T-cell (primary cell): ENCODE results near the gene GTF2F1. TPM values are rescaled to one million over a fixed set of nuclear protein-coding genes. Genes with fewer than 3 reads are reported as not detected.

Experiments used
- ATAC-seq, 4 experiments: fragments of 200-7000 bp in 3 of 4; fragments of 150-1000 bp in 1 of 4; cut with Tn5 transposase; replicated peaks in 1 of 4; 1 replicate in 3 of 4; 2 replicates in 1 of 4; pipeline ENCODE4 v1.10.0; 2021; ENCODE audit warnings: moderate library complexity in 3 of 4, mild to moderate bottlenecking in 2 of 4, moderate number of reproducible peaks in 1 of 4
- CTCF ChIA-PET, 2 donors: fragments of 300-600 bp; sonication (Branson Sonifier 250); formaldehyde crosslinking; loops; one replicate each; lab custom pipeline; 2022; ENCODE audit warnings: antibody characterized with exemption in 2 of 2; lab: Charles Lee
- POLR2A ChIA-PET, 2 donors: fragments of 300-600 bp; sonication (Branson Sonifier 250); formaldehyde crosslinking; loops; one replicate each; lab custom pipeline; 2022; ENCODE audit warnings: antibody characterized with exemption in 2 of 2; lab: Charles Lee
- DNase-seq, 35 experiments: peaks; one replicate each; pipeline versions ENCODE4 v3.0.0 to v3.0.0-alpha.2; 2013 to 2023
- H3K27ac ChIP-seq: one replicate; pipeline ENCODE4 v1.5.1; 2013; ENCODE audit warnings: low read length
- H3K27me3 ChIP-seq, 2 experiments: replicated peaks in 1 of 2; 1 replicate in 1 of 2; 2 replicates in 1 of 2; pipeline versions ENCODE4 v1.6.1 to v1.7.0; 2013; ENCODE audit warnings: low read length in 1 of 2, mixed read lengths in 1 of 2; ENCODE audit not compliant: control insufficient read depth in 2 of 2, insufficient read depth in 2 of 2; ENCODE audit errors: extremely low read depth in 1 of 2
- H3K36me3 ChIP-seq, 2 donors: 1 replicate in 1 of 2; 2 replicates in 1 of 2; pipeline versions ENCODE4 v1.6.1 to v1.7.0; 2013; ENCODE audit warnings: low read length in 1 of 2; ENCODE audit not compliant: control insufficient read depth in 2 of 2, insufficient read depth in 1 of 2; ENCODE audit errors: extremely low read depth in 1 of 2
- H3K4me1 ChIP-seq, 2 experiments: 1 replicate in 1 of 2; 2 replicates in 1 of 2; pipeline versions ENCODE4 v1.6.1 to v1.7.0; 2013; ENCODE audit warnings: low read length in 2 of 2, mixed read lengths in 1 of 2; ENCODE audit not compliant: insufficient read depth in 2 of 2, control insufficient read depth in 1 of 2; ENCODE audit errors: extremely low read depth in 1 of 2
- H3K4me3 ChIP-seq, 2 donors: 1 replicate in 1 of 2; 2 replicates in 1 of 2; pipeline versions ENCODE4 v1.5.1 to v1.7.0; 2013; ENCODE audit warnings: mild to moderate bottlenecking in 2 of 2, low read length in 1 of 2, moderate library complexity in 1 of 2; ENCODE audit not compliant: control insufficient read depth in 1 of 2; ENCODE audit errors: extremely low read depth in 1 of 2
- H3K9me3 ChIP-seq: 2 replicates; pipeline ENCODE4 v1.7.0; 2013
- H3K27ac Mint-ChIP-seq, 2 donors: one replicate each; pipeline ENCODE4 v1.8.0; 2020 to 2021; ENCODE audit warnings: mild to moderate bottlenecking in 2 of 2, mixed read lengths in 2 of 2
- H3K27me3 Mint-ChIP-seq, 2 donors: one replicate each; pipeline ENCODE4 v1.8.0; 2021 to 2022; ENCODE audit warnings: mixed read lengths in 2 of 2
- H3K36me3 Mint-ChIP-seq: one replicate; pipeline ENCODE4 v1.8.0; 2021; ENCODE audit warnings: mixed read lengths
- H3K4me1 Mint-ChIP-seq, 3 donors: one replicate each; pipeline ENCODE4 v1.8.0; 2020 to 2022; ENCODE audit warnings: mixed read lengths in 3 of 3, mild to moderate bottlenecking in 1 of 3
- H3K4me3 Mint-ChIP-seq, 3 donors: one replicate each; pipeline ENCODE4 v1.8.0; 2020 to 2022; ENCODE audit warnings: mild to moderate bottlenecking in 3 of 3, mixed read lengths in 3 of 3, moderate library complexity in 3 of 3
- H3K9me3 Mint-ChIP-seq, 3 donors: one replicate each; pipeline ENCODE4 v1.8.0; 2020 to 2022; ENCODE audit warnings: mixed read lengths in 3 of 3
- WGBS: methylation state at CpG from one replicate; pipeline ENCODE4 v1.1.5; 2013; ENCODE audit warnings: missing lambda C conversion rate; ENCODE audit not compliant: insufficient coverage; 5-methylcytosine and 5-hydroxymethylcytosine counted together
- total RNA-seq, 35 experiments: library from RNA in 6 of 35; stranded (reverse) in 6 of 35; fragments of 120-200 nt in 1 of 35; gene quantifications; one replicate each; pipeline versions ENCODE4 v1.2.1 to v1.2.4 and lab custom pipeline; 2013 to 2026

The GTF2F1 gene
- total RNA-seq, 5 donors from 2014 or later (not counting 1 experiment from before 2014, with no cell fraction given): 52.6 to 63.1 (median 60.3) TPM

DNA sequence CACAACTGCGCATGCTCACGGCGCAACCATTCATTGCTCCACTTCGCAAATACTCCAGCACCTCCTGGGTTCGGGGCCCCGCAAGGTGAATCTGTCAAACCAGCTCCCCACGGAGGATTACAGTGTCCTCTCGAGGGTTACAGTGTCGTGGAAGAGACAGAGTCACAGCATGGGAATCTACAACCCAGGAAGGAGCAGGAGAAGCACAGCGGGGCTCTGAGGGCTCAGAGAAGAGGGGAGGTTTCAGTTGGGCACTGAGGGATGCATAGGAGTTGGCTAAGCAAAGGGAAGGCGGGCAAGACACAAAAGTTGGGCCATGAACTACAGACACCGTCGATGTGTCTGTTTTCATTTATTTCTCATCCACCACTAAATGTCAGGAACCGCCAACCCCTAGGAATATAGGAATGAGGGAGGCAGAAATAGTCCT is 1.0 kb upstream of the GTF2F1 start:
- Mint-ChIP-seq H3K27ac (peak overlapping the region; percentile 93), H3K4me1 (peaks cover 24 to 32% (median 26%) of the 10 kb centered on the region in 3 donors), H3K9me3 (no peaks in the 10 kb centered on the region), H3K27me3 (no peaks in the 10 kb centered on the region), H3K4me3 (peak overlapping the region; percentile 87 to 96 (median 91)), H3K36me3 (peaks cover 4% of the 10 kb centered on the region)
- CTCF ChIA-PET: no interaction called here
- Histone ChIP-seq H3K27ac (peak overlapping the region; percentile 94), H3K36me3 (peaks cover 0 to 12% of the 10 kb centered on the region in 2 donors), H3K4me1 (peaks cover 0 to 23% of the 10 kb centered on the region in 2 experiments), H3K9me3 (no peaks in the 10 kb centered on the region), H3K27me3 (no peaks in the 10 kb centered on the region), H3K4me3 (peak overlapping the region; percentile 82 to 93)
- ATAC-seq (no peak), DNase-seq (peak in 27 of 35 experiments; percentile 35 to 85 (median 61))
- 0% methylated on average over 3 of the region's 14 CpGs for WGBS
- POLR2A ChIA-PET: no interaction called here

DNA sequence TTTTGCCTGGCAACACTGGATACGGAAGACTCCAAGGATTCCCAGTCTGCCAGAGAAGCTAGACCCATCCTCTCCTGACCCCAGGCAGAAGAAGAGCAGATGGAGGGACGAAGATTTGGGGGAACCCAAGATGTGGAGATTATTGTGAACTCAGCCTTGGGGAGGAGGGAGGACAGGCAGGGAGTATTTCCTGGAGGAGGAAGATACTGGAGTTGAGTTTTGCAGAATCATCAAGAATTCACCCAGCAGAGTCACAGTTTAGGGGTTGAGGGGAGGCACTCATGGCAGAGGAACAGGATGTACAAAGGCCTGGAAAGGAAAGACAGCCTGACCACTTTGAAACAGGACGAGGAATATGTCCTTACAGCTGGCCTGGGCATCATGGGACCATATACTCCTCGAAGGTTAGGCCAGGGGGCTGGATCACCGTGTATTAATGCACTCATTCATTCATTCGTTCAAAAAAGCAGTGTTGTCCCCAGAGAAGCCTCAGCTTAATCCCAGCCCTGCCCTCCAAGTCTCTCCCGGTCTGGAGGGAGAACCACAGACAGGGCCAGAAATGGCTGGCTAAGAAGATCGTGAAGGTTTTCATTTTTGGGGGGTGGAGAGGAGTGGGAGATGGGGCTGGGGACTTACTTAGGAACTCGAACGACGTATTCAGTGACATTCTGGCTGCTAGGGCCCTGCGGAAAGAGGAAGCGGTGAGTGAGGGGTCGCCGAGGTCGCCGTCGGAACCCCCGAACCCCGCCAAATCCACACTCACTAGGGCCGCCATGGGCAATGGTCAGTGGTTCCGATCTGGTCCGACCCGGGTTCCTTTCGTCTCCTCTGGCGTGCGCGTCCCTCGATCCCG is 517 bp downstream of the GTF2F1 start:
- WGBS: 3% methylated on average over 24 of the region's 30 CpGs
- no peak for ATAC-seq
- Histone ChIP-seq H3K27ac (peak overlapping the region; percentile 94), H3K36me3 (peaks cover 8 to 26% of the 10 kb centered on the region in 2 donors), H3K27me3 (no peaks in the 10 kb centered on the region), H3K4me3 (peak overlapping the region; percentile 82 to 93), H3K4me1 (peaks cover 0 to 23% of the 10 kb centered on the region in 2 experiments), H3K9me3 (no peaks in the 10 kb centered on the region)
- peak in 1 of 35 experiments; percentile 28 for DNase-seq
- no peaks in the 10 kb centered on the region for H3K27me3 Mint-ChIP-seq
- CTCF ChIA-PET: interaction anchor here in 1 of 2 donors (0.6 to 1.5 kb wide), 2 partner anchors 20 to 32 kb away, joined by 3 to 7 read pairs; partner anchors contain the start of genes ALKBH7 and KHSRP
- no peaks in the 10 kb centered on the region for H3K9me3 Mint-ChIP-seq
- peaks cover 24 to 32% (median 28%) of the 10 kb centered on the region in 3 donors for H3K4me1 Mint-ChIP-seq
- H3K27ac Mint-ChIP-seq: peak overlapping the region; percentile 93
- H3K4me3 Mint-ChIP-seq: peak overlapping the region; percentile 87 to 96 (median 91)
- peaks cover 10% of the 10 kb centered on the region for H3K36me3 Mint-ChIP-seq
- POLR2A ChIA-PET: interaction anchor here in 1 of 2 donors (1.2 to 1.4 kb wide), 2 partner anchors 20 to 32 kb away, joined by 5 to 6 read pairs; partner anchors contain the start of genes ALKBH7 and KHSRP

DNA sequence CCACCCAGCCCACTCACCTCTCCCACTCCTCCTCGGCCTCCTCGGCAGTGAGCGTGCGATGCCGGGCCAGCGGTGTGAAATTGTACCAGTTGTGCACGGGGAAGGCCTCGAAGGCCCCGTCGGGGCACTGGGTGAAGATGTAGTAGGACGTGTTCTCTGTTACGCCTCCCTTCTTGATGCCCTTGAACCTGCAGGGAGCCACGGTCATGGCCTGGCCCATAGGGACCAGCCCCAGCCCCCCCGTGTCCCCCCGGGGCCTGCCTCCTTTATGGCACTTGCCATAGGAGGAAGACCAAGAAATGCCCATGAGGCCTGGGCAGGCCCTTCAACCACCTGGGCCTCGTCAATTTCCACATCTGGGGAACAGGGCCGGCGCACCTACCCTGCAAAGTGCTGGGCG is 5.6 kb downstream of the GTF2F1 start:
- H3K27ac ChIP-seq: no peak overlapping the region
- Mint-ChIP-seq H3K4me1 (peaks cover 12 to 18% (median 16%) of the 10 kb centered on the region in 3 donors), H3K9me3 (no peaks in the 10 kb centered on the region), H3K27me3 (no peaks in the 10 kb centered on the region), H3K27ac (no peak overlapping the region), H3K36me3 (peaks cover 30% of the 10 kb centered on the region), H3K4me3 (no peak overlapping the region)
- H3K27me3 ChIP-seq: no peaks in the 10 kb centered on the region
- DNase-seq (no peak), ATAC-seq (no peak)
- H3K4me3 ChIP-seq: no peak overlapping the region
- peaks cover 0 to 9% of the 10 kb centered on the region in 2 experiments for H3K4me1 ChIP-seq
- CTCF ChIA-PET: no interaction called here
- no peaks in the 10 kb centered on the region for H3K9me3 ChIP-seq
- POLR2A ChIA-PET: interaction anchor here (0.6 kb wide), 2 partner anchors 9 to 110 kb away, joined by 3 read pairs; no protein-coding TSS in a partner anchor
- H3K36me3 ChIP-seq: peaks cover 17 to 61% of the 10 kb centered on the region in 2 donors
- 97% methylated on average over 16 of the region's 19 CpGs for WGBS

GRCh38 chr19:6384381-6384780 is 8.6 kb downstream of the GTF2F1 start:
- Mint-ChIP-seq H3K4me1 (peaks cover 0 to 3% (median 0%) of the 10 kb centered on the region in 3 donors), H3K36me3 (peaks cover 48% of the 10 kb centered on the region), H3K27ac (no peak overlapping the region), H3K4me3 (no peak overlapping the region), H3K27me3 (no peaks in the 10 kb centered on the region), H3K9me3 (no peaks in the 10 kb centered on the region)
- Histone ChIP-seq H3K4me1 (no peaks in the 10 kb centered on the region), H3K9me3 (no peaks in the 10 kb centered on the region), H3K36me3 (peaks cover 29 to 81% of the 10 kb centered on the region in 2 donors), H3K27me3 (no peaks in the 10 kb centered on the region), H3K27ac (no peak overlapping the region), H3K4me3 (no peak overlapping the region)
- ATAC-seq (no peak), DNase-seq (no peak)
- POLR2A ChIA-PET: no interaction called here
- CTCF ChIA-PET: no interaction called here
- no CpG with 5 or more reads among the region's 4 CpGs for WGBS

GRCh38 chr19:6383188-6383587 is 9.8 kb downstream of the GTF2F1 start:
- H3K36me3 Mint-ChIP-seq: peaks cover 50% of the 10 kb centered on the region
- Histone ChIP-seq H3K27me3 (no peaks in the 10 kb centered on the region), H3K36me3 (peaks cover 25 to 69% of the 10 kb centered on the region in 2 donors), H3K4me3 (no peak overlapping the region), H3K27ac (no peak overlapping the region), H3K4me1 (no peaks in the 10 kb centered on the region), H3K9me3 (no peaks in the 10 kb centered on the region)
- no peak overlapping the region for H3K27ac Mint-ChIP-seq
- no peaks in the 10 kb centered on the region for H3K9me3 Mint-ChIP-seq
- H3K4me1 Mint-ChIP-seq: no peaks in the 10 kb centered on the region
- no peak for DNase-seq
- no peaks in the 10 kb centered on the region for H3K27me3 Mint-ChIP-seq
- WGBS: 95% methylated on average over 19 of the region's 19 CpGs
- POLR2A ChIA-PET: no interaction called here
- CTCF ChIA-PET: no interaction called here
- H3K4me3 Mint-ChIP-seq: peak overlapping the region in 1 of 3 donors; percentile 9
- ATAC-seq: no peak

DNA sequence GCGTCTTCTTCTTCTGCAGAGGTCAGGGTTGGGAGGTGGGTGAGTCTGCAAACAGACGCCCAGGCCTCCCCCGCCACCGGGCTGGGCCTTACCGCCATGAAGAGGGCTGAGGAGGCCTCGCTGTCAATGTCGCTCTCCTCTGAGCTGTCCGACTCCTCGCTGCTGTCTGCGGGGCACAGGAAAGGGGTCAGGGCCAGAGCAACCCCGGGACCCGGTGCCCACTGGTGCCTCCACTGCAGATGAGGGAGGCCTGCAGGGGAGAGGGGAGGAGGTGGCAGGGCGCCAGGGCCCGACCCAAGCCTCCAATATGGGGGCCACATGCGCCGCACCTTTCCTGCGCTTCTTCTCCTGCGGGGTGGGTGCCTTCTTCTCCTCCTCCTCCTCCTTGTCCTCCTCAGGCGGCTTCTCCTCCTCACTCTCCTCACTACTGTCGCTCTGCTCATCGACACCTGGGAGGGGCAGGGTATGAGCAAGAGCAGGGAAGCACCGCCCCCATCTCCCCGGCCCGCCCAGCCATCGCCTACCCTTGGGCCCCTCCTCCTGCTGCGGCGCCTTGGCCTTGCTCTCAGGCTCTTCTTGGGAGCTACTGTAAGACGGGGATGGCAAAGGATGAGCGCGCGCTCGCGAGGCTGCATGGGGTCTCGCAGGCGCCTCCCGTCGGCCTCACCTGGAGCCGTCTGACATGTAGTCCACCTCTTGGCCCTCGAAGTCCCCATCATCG is 11.8 kb downstream of the GTF2F1 start:
- no peaks in the 10 kb centered on the region for H3K27me3 ChIP-seq
- H3K9me3 Mint-ChIP-seq: no peaks in the 10 kb centered on the region
- no peaks in the 10 kb centered on the region for H3K4me1 ChIP-seq
- no peaks in the 10 kb centered on the region for H3K9me3 ChIP-seq
- POLR2A ChIA-PET: no interaction called here
- H3K36me3 ChIP-seq: peaks cover 18 to 54% of the 10 kb centered on the region in 2 donors
- WGBS: 96% methylated on average over 27 of the region's 40 CpGs
- H3K4me1 Mint-ChIP-seq: no peaks in the 10 kb centered on the region
- CTCF ChIA-PET: no interaction called here
- H3K4me3 ChIP-seq: no peak overlapping the region
- H3K4me3 Mint-ChIP-seq: no peak overlapping the region
- DNase-seq (no peak), ATAC-seq (no peak)
- no peak overlapping the region for H3K27ac Mint-ChIP-seq
- no peak overlapping the region for H3K27ac ChIP-seq
- peaks cover 40% of the 10 kb centered on the region for H3K36me3 Mint-ChIP-seq
- H3K27me3 Mint-ChIP-seq: no peaks in the 10 kb centered on the region
